22Rv1 (cell line): ENCODE measurements around the gene KIAA1217.

ENCODE experiments used
- H3K27ac ChIP-seq: fragments of 450-650 bp; 2 replicates; pipeline ENCODE4 v1.5.1; 2017
- ZFX ChIP-seq: fragments of 450-650 bp; IDR thresholded peaks from 2 replicates; pipeline ENCODE4 v1.6.1; 2017; ENCODE audit warnings: antibody characterized with exemption, borderline replicate concordance
- TF ChIP-seq, protein P1 (sequence below): fragments of 450-650 bp; IDR thresholded peaks from 2 replicates; pipeline ENCODE4 v1.5.1; 2017; ENCODE audit warnings: mild to moderate bottlenecking

Gene KIAA1217

DNA sequence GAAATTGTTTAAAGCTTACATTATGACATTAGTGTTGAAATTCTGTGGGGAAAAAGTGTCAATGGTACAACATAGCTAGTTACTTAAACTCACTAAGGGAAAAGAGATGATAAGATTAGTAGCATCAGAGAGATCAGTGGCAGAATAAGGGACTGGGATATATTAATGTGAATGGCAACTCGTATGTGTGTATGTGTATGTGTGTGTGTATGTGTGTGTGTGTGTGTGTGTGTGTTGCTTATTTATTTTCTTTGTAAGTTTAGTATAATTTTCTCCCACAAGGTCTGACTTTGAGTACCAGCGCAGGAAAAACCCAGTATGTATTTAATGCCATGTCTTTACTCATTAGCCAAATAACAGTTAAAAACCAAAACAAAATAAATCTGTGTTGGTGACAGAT lies 258.7 kb downstream of the KIAA1217 start:
- TF ChIP-seq, protein P1, sequence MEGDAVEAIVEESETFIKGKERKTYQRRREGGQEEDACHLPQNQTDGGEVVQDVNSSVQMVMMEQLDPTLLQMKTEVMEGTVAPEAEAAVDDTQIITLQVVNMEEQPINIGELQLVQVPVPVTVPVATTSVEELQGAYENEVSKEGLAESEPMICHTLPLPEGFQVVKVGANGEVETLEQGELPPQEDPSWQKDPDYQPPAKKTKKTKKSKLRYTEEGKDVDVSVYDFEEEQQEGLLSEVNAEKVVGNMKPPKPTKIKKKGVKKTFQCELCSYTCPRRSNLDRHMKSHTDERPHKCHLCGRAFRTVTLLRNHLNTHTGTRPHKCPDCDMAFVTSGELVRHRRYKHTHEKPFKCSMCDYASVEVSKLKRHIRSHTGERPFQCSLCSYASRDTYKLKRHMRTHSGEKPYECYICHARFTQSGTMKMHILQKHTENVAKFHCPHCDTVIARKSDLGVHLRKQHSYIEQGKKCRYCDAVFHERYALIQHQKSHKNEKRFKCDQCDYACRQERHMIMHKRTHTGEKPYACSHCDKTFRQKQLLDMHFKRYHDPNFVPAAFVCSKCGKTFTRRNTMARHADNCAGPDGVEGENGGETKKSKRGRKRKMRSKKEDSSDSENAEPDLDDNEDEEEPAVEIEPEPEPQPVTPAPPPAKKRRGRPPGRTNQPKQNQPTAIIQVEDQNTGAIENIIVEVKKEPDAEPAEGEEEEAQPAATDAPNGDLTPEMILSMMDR, result no peak
- no peak for TF ChIP-seq ZFX
- no peak overlapping the region for H3K27ac ChIP-seq

DNA sequence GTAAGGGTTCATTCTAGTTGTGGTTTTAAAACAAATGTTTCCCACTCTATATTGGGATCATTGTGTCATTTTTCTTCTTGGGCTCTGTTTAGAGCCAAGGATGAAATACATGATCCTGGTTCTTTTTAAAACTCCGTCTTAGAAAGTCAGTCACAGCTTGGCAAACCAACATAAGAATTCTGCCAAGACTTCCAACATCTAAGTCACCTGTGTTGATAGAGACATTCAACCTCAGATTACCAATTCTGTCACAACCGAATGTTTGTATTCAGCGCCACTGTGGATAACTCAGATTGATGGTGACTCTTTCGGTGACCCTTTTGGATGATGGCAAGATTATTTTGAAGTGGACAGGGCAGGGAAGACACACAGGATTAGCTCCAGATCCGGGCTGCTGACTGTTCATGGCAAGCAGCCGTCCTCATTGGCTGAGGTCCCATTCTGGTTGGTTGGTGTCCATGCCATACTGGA lies 259.4 kb downstream of the KIAA1217 start:
- TF ChIP-seq, protein P1, result no peak
- no peak for TF ChIP-seq ZFX
- no peak overlapping the region for H3K27ac ChIP-seq

GRCh38 chr10:24469993-24470392 lies 261.1 kb downstream of the KIAA1217 start:
- no peak overlapping the region for H3K27ac ChIP-seq
- TF ChIP-seq ZFX, result no peak
- TF ChIP-seq, protein P1, result no peak

DNA sequence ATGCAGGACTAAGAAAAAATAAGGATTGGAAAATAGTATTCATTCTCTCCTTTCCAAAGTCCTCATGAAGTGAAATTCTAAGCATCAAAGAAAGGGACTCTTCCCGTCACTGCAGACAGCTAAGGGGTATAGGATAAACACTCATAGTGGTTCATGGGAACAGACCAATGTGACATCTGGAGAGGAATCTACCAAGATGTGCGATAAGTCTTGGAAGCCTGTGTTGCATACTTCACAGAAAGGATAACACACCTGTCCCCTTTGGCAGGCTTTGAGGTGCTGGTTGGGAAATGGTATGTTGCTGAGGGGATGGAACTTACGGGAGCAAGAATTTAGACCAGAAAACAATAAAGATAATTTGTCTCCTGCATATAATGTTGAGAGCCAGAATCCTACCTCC lies 266.7 kb downstream of the KIAA1217 start:
- TF ChIP-seq, protein P1, result no peak
- no peak for TF ChIP-seq ZFX
- no peak overlapping the region for H3K27ac ChIP-seq

DNA sequence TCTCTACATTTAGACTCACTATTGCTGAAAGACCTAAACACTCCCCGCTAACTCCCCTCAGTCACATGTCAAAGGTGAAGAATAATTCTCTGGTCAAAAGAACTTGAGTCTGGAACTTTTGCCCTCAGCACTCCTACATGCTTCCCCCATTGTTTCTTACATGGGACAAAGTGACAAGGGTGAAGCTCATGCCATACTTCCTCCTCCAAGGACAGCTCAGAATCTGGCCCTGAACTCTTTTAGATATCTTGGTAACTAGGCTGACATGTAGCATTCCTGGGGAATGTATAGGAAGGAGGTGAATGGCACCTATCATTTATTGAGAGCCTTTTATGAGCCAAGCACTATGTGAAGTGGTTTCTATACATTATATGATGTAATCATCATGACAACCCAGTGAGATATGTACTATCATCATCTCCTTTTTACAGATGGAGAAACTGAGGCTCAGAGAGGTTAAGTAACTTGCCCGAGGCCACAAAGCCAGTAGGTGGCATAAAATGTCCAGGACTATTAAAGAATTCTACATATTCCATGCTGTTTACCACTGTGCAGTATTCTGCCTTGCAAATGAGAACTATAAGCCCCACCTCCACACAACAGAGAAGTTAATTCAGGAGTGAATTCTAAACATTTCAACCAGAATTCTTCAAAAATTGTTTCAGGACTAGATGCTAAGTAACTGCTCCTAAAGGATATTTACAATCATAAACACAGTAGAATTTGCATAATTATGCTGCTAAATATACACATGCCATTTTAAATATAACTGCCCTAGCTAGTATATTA lies 268.2 kb downstream of the KIAA1217 start:
- H3K27ac ChIP-seq, result no peak overlapping the region
- no peak for TF ChIP-seq ZFX
- TF ChIP-seq, protein P1, result no peak

DNA sequence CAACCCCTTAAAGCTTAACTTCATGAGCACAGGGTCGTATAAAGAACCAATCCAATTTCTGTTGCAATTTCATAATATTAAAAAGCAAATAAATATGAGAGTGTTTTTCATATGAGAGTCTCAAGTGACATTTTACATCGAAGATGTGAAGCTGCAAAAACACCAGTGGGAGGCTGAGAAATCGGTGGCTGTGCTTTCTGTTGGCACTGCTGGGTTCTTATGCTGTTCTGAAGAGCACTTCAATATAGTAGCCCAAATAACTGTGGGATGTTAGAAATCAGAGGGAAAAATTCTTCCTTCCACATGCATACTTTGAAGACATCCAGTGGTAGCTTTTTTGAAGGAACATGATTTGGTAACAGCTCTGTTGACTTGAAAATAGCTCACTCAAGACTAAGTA lies 269.0 kb downstream of the KIAA1217 start:
- TF ChIP-seq, protein P1, result no peak
- H3K27ac ChIP-seq, result no peak overlapping the region

DNA sequence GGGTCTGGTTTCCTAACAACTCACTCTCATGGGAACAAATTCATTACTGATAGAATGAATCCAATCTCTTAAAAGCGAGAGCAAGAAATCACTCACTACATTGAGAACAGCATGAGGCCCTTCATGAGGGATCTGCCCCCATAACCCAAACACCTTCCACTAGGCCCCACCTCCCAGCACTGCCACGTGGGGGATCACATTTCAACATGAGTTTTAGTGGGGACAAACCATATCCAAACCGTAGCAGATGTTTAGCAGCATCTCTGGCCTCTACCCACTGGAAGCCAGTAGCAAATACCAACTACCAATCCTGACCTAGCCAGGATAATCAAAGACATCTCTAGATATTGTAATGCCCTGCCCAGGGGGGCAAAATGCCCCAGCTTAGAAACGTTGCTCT lies 270.9 kb downstream of the KIAA1217 start:
- H3K27ac ChIP-seq, result no peak overlapping the region
- TF ChIP-seq, protein P1, result no peak
- TF ChIP-seq ZFX, result no peak
